ENCODE data around the gene LRRC8B.
"Not testable (repeated sequence)": the region's sequence is repeated elsewhere in the genome, so short reads cannot be mapped to it uniquely, and the experiment has no call there.

The LRRC8B gene

GRCh38 chr1:89609781-89610456 is 85.3 kb downstream of the LRRC8B start:
- DNase-seq = no peak

DNA sequence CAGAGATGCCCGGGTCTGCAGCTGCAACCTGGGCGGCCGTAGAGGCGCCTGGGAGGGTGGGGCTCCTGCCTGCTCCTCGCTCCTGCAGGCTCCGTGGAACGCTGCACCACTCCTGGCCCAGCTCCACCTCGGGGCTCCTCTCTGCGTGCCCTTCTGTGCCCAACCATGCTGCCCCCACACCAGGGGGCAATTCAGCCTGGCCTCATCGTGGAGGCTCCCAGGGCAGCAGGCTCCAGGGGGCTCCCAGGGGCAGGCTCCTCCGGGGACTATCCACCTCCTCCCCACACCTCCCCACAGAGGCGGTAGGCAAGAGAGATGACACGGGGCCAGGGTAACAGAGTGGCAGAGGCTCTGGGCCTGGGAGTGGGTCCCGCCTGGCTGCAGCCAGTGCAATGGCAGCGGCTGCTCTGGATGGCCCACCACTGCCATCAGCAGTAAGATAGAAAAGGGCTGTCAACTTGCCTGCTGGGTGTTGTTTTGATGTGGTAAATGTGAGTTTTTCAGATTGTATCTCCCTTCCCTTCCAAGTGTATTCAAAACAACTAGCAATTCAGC is 85.9 kb downstream of the LRRC8B start:
- no peak for DNase-seq

GRCh38 chr1:89611721-89612120 is 87.1 kb downstream of the LRRC8B start:
- no peak for DNase-seq

DNA sequence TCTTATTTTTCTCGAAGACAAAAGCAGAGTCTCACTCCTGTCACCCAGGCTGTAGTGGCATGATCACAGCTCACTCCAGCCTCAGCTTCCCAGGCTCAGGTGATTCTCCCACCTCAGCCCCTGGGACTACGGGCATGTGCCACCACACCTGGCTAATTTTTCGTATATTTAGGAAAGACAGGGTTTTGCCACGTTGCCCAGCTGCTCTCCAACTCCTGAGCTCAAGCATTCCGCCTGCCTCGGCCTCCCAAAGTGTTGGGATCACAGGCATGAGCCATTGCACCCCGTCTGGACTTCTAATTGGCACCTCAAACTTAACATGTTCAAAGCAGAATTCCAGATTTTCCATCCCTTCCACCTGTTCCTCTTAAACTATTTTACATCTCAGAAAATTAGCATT is 89.3 kb downstream of the LRRC8B start:
- DNase-seq = no peak

DNA sequence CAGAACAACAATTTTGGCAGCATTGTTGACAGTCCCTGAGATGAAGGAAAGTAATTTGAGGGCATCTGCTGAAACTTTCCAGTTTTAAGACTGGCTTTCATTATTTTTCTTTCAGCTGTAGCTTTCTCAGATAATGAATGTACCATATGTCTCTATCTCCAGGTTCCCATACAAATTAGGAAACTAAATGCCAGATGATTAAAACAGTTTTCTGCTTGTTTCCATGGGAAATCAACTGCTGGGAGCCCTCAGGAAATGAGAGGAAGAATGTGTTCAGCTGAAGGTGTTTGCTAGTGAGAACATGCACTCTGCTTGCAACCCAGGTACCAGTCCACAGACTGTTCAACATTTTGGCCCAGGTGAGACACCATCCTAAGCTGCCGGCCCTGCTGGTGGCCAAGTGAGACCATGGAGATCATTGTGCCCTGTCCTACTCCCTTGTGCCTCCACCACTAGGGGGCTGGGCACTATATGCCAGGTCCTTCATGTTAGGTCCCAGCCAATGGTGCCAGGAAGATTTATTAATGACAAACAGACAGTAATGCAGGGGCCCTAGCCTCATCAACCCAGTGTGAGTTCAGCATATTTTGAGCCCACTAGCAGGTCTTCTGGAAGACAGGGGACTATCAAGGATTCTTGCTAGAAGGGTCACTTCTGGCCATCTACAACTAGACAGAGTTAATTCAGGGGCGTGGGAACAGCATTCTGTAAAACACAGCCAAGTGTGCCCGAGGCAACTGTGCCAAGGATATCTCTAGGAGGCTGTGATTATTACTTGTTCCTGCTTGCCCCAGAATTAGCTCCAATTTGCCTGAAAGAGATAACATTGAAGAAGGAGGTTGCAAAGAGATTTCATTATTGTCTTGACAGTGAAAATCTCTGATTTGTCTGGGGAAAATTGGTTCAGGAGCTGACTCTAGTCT is 91.3 kb downstream of the LRRC8B start:
- no peak for DNase-seq

- no peak for DNase-seq
Measured at GRCh38 chr1:89616844-89617627, 92.4 kb downstream of the LRRC8B start.

- DNase-seq = no peak
Measured at GRCh38 chr1:89620664-89621063, 96.0 kb downstream of the LRRC8B start.

DNA sequence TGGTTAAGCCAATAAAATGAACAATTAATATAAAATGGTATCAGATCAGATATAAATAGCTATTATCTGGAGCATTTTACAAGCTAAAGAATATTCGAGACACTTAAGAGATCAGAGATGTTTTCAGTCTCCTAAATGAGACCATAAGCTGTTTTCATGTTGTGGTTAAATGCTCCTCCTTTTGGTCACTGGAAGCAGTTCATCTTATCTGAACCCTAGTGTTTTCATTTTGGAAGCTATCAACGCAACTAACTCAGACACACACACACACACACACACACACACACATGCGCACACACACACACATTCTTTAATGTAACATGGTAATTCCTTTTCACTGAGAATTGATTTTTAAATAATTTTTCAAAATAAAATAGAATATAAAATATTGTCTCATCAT is 98.3 kb downstream of the LRRC8B start:
- DNase-seq = no peak

GRCh38 chr1:89624314-89624713 is 99.7 kb downstream of the LRRC8B start:
- no peak for DNase-seq

GRCh38 chr1:89624715-89625323 is 100.2 kb downstream of the LRRC8B start:
- no peak for DNase-seq

GRCh38 chr1:89627596-89627962 is 103.0 kb downstream of the LRRC8B start:
- no peak for DNase-seq

DNA sequence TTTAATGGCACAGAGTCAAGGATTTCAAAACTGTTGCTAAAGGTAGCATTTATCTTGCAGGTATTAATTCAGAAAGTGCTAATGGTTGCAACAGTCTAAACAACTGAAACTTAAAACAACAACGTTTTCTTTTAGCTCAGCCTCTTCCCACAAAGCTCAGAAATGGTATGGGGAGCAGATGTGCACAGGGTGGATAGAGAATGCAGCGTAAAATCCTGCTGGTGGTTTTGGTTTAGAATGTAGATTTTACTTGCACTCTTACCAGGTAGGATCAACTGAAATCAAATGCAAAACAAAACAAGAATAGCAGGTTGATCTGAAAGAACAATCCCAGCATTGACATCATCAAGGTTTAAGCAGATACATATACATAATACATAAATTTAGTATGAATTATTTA is 104.5 kb downstream of the LRRC8B start:
- no peak for DNase-seq

DNA sequence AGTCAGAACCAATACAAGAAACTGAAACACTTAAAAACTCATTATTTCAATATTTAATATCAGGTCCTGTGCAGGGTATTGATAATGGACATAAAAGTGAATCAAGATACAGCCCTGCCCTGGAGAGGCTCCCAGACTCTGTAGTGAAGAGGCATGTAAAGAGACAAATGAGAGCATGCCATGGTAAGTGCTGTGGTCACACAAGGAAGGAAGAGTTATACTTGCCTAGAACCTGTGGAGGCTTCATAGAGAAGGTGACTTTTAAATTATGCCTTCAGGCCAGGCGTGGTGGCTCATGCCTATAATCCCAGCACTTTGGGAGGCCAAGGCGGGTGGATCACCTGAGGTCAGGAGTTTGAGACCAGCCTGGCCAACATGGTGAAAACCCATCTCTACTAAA is 105.0 kb downstream of the LRRC8B start:
- DNase-seq = not testable (repeated sequence)

- DNase-seq = no peak
Measured at GRCh38 chr1:89630048-89630447, 105.4 kb downstream of the LRRC8B start.

GRCh38 chr1:89631816-89632656 is 107.4 kb downstream of the LRRC8B start:
- no peak for DNase-seq

- DNase-seq = peak; percentile 86
Measured at GRCh38 chr1:89632657-89633247, 108.1 kb downstream of the LRRC8B start, which contains the start of gene LRRC8C. TSS of gene LRRC8C (plus strand) at chr1:89633120. CDS start at chr1:89686474, 53,354 bp downstream.

DNA sequence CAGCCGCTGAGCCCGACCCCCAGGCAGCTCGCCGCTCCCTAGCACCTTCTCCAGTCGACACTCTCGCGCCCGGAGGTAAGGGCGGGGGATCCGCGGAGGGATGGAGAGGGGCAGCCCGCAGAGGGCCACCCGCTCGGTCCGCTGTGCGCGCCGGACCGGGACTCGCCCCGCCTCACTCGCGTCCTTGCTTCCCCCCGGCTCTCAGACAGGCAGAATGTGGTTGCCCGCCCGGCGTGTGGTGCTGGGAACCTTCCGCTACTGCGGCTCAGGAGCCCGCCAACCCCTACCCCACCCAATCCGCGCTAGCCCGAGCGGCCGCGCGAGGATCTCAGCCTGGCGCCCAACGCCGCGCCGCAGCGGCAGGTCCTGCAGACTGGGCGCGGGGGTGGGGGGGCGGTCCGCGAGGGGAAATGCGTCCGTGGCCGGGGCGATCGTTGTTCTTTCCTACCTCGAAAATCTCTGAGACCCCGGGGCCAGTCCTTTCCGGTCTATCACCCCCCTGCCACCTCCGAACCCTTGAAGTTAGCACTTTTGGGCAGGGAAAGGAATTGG is 108.7 kb downstream of the LRRC8B start:
- DNase-seq = peak; percentile 51

- DNase-seq = peak; percentile 24
Measured at GRCh38 chr1:89633800-89634625, 109.4 kb downstream of the LRRC8B start.

- no peak for DNase-seq
Measured at GRCh38 chr1:89635825-89636815, 111.5 kb downstream of the LRRC8B start.
